Stimulated activated CD8-positive, alpha-beta memory T cell treated with anti-CD3 and anti-CD28 coated beads, Interleukin-4, amount 100 ng/mL, for 4 hours (primary cell): ENCODE results near the gene UGGT1.
A peak's percentile ranks its signal among the peaks of the same experiment; 100 is the strongest.

Experiments used
- DNase-seq, 2 donors: peaks; one replicate each; pipeline ENCODE4 v3.0.0-alpha.2; 2020; ENCODE audit warnings: low read depth in 2 of 2, low spot score in 1 of 2

Gene UGGT1, protein sequence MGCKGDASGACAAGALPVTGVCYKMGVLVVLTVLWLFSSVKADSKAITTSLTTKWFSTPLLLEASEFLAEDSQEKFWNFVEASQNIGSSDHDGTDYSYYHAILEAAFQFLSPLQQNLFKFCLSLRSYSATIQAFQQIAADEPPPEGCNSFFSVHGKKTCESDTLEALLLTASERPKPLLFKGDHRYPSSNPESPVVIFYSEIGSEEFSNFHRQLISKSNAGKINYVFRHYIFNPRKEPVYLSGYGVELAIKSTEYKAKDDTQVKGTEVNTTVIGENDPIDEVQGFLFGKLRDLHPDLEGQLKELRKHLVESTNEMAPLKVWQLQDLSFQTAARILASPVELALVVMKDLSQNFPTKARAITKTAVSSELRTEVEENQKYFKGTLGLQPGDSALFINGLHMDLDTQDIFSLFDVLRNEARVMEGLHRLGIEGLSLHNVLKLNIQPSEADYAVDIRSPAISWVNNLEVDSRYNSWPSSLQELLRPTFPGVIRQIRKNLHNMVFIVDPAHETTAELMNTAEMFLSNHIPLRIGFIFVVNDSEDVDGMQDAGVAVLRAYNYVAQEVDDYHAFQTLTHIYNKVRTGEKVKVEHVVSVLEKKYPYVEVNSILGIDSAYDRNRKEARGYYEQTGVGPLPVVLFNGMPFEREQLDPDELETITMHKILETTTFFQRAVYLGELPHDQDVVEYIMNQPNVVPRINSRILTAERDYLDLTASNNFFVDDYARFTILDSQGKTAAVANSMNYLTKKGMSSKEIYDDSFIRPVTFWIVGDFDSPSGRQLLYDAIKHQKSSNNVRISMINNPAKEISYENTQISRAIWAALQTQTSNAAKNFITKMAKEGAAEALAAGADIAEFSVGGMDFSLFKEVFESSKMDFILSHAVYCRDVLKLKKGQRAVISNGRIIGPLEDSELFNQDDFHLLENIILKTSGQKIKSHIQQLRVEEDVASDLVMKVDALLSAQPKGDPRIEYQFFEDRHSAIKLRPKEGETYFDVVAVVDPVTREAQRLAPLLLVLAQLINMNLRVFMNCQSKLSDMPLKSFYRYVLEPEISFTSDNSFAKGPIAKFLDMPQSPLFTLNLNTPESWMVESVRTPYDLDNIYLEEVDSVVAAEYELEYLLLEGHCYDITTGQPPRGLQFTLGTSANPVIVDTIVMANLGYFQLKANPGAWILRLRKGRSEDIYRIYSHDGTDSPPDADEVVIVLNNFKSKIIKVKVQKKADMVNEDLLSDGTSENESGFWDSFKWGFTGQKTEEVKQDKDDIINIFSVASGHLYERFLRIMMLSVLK (N-terminal part only)

DNA sequence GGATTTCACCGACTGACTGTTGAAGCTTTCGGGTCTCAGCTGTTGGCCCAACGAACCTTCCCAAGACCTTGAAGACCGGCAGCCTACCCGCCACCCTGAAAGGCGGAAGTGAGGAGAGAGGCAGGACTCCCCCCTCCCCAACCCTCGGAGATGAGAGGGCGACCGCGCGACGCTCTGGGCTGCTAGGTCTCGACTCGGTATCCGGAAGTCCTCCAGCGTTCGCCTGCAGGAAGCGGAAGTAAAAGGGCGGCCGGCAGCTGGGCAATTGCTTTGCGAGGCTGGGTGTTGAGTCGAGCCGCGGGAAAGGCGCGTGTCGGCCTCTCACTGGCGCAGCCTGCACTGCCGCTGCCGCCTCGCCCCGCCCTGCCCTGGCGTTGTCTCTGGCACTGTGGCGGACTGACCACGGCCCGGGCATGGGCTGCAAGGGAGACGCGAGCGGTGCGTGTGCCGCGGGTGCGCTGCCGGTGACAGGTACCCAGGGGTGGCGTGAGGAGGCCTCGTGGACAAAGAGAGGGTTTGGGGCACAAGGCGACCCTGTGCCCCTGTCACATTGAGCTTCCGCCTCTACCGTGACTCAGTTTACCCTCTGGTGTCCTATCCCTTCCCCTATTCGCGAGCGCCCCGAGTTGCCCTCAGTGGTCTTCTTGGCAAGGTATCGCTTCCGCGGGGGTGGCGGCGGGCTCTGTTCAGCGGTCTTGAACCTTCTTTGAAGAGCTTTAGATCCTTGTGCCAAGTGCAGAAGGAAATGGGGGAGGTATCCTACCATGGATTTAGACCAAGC, at the start of gene UGGT1:
UGGT1 (plus strand) TSS at position 256 of the 781 bp plus-strand sequence; CDS start at position 414, 158 bp downstream.
- peak; percentile 84 for DNase-seq

DNA sequence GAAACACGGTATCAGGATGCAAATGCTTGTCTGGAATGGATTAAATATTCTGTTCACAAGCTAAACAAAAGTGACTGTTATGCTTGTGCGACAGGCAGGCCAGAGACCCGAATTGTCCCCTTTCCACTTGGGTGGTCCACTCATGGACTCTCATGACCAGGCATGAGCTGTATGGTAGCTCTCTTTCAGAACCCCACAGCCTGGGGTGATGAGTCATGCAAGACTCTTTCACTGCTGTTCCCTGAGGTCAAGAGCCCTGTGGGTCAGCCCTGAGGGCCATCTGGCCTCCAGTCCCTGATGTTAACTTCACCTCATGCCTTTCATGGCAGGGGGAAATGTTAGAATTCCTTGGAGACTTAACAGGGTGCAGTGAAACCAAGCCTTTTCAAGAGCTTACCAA, 49.4 kb upstream of the UGGT1 start:
- no peak for DNase-seq

DNA sequence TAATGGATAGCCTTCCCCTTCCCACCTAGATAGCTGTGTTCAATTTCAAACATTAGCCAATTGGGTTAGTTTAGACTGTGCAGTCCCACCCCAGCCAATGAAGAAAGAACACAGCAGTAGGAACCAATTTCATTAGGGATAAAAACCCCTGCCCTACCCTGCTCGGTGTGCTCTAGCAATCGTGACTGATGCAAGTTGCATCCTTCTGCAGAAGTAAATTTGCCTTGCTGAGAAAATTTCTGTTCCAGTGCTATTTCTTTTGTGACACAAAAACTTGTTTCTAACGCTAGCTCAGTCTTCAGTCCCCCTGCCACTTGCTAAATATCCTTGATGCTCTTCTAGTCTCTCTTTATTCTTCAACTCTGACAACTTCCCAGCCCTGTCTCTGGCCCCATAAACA, 48.0 kb upstream of the UGGT1 start:
- DNase-seq, result no peak

DNA sequence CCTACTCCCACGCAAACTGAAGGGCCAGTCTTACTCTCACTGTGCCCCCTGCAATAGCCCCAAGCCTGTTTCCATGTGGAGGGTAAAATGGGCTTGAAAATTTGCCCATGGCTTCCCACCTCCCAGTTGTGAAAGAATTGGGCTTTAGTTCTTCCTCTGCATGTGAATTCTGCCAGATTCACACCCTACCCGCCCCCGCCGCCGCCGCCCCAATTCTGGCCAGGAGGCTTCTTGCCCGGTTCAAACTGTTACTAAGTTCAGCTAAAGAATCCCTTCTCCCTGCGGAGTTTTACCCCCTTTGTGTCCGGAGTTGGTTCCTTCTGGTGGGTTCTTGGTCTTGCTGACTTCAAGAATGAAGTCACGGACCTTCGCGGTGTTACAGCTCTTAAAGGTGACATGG, 37.7 kb upstream of the UGGT1 start:
- no peak for DNase-seq

DNA sequence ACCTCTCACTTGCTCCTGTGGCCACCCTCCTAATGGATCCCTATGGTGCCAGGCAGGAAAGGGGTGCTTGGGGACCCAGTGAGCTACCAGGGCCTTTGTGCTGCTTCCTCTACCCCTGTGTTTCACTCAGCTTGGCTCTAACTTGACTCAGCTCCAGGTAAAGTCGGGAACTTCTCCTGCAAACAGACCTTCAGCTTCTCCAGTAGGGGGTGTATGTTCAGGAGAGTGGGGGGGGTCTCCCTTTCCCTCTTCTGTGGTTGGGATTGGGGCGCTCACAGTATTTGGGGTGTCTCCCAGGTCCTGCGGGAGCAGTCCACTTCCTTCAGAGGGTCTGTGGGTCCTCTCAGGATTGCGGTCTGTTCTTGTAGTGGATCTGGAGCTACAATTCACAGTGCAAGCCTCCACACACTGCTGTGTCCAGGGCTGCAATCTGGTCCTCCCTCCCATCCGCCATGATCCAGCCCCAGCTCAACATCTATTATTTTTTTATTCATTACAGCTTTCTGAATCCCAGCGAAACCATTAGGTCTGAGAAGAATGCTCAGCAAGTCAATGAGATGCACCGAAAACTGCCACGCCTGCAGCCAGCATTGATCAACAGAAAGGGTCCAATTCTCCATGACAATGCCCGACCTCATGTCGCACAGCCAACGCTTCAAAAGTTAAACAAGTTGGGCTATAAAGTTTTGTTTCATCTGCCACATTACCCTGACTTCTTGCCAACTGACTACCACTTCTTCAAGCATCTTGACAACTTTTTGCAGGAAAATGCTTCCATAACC, 36.7 kb upstream of the UGGT1 start:
- DNase-seq, result no peak

DNA sequence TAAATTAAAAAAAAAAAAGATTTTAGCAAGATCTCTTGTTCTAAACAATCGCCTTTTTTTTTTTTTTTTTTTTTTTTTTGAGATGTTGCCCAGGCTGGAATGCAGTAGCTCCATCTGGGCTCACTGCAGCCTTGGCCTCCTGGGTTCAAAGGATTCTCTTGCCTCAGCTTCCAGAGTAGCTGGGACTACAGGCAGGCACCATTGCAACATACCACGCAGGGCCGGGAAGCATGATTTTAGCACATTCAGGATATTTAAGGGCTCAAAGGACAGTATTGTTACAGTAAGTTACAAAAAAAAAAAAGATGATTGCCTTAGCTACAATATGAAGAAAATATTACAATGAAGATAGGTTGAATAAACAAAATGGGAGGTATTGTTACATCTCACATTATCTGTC, 33.7 kb upstream of the UGGT1 start:
- no peak for DNase-seq

DNA sequence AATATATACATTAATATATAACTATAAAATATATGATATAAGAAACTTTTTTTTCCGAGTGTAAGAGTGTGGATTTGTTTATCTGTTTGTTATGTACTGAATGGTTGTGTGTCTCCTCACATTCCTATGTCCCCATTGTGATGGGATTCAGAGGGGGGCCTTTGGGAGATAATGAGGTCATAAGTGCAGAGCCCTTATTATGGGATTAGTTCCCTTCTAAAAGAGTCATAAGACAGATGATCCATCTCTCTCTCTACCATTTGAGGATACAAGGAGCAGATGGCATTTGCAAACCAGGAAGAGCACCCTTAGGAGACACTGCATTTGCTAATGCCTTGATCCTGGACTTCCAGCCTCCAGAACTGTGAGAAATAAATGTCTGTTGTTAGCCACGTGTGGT, 32.9 kb upstream of the UGGT1 start:
- DNase-seq, result no peak

DNA sequence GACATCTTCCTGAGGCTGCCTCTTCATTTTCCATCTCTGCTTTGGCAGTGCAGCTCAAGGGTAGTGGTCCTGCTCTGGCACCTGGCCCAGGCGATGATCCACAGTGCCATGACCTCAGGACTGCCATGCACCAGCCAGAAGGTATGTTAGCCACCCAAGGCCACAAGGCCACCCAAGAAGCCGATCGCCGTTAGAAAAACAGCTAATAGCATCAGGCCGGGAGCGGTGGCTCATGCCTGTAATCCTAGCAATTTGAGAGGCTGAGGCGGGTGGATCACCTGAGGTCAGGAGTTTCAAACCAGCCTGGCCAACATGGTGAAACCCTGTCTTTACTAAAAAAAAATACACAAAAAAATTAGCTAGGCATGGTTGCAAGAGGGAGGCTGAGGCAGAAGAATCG, 28.4 kb upstream of the UGGT1 start:
- no peak for DNase-seq

DNA sequence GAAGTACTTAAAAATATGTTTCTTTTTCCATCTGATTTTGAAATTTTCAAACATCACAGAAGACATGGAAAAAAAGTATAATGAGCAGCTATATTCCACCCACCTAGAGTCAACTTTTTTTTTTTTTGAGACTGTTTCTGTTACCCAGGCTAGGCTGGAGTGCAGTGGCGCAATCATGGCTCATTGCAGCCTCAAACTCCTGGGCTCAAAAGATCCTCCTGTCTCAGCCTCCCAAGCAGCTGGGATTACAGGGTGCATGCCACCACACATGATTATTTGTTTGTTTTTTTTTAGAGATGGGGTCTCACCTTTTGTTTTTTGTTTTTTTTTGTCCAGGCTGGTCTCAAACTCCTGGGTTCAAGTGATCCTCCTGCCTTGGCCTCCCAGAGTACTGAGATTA, 26.6 kb upstream of the UGGT1 start:
- DNase-seq, result no peak

DNA sequence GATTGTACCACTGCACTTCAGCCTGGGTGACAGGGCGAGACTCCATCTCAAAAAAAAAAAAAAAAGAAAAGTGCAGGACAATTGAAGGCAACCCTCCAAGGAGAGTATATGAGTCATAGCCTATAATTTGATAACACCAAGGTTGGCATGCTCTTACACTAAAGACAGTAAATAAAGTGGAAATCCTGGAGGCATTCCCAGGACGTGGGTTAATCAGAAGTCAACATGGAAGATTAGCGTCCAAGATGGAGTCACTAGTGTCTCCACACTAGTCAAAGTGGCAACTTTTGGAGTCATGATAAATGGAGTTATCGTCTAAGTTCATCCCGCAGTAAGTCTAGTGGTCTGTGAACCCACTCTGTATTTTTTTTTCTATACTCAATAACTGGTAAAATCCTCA, 21.2 kb upstream of the UGGT1 start:
- no peak for DNase-seq

DNA sequence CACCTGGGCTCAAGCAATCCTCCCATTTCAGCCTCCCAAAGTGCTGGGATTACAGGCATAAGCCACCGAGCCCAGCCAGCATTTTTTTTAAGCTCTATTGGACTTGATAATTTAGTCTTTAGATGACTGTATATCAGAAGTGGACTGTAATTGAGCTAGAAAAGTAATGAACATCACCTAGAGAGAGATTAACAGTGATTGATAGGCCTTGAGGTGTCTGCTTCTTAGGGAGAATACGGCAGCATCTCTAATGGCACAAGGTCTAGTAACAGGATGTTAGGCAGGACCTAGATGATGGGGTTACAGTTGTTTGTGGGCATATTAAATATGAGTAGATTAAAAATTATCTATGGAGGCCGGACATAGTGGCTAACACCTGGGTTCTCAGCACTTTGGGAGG, 17.7 kb upstream of the UGGT1 start:
- no peak for DNase-seq

DNA sequence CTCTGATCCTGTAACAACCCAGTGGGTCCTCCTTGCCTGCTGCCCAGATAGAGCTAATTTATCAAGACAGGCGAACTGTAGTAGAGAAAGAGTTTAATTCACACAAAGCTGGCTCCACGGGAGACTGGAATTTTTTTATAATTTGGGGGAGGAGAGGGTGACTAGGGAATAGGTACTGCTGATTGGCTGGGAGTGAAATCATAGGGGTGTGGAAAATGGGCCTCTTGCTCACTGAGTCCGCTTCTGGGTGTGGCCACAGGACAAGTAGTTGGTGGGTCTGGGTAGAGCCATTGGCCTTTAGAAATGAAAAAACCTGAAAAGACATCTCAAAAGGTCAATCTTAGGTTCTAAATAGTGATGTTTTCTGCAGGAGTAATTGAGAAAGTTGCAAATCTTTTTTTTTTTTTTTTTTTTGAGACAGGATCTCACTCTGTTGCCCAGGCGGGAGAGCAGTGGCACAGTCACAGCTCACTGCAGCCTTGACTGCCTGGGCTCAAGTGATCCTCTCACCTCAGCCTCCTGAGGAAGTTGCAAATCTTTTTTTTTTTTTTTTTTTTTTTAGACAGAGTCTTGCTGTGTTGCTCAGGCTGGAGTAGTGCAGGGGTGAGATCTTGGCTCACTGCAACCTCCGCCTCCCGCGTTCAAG, 14.4 kb upstream of the UGGT1 start:
- no peak for DNase-seq

DNA sequence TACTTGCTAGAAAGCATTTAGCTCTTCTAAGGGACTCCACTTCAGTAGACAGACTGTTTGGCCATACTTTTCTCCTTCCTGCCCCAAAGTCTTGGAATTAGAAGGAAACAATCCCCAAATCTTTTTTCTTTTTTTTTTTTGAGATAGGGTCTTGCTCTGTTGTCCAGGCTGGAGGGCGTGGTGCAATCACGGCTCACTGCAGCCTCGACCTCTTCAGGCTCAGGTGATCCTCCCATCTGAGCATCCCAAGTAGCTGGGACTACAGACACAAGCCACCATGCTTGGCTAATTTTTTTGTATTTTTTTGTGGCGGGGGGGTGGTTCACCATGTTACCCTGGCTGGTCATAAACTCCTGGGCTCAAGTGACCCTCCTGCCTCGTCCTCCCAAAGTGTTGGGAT, 6.2 kb upstream of the UGGT1 start:
- no peak for DNase-seq

DNA sequence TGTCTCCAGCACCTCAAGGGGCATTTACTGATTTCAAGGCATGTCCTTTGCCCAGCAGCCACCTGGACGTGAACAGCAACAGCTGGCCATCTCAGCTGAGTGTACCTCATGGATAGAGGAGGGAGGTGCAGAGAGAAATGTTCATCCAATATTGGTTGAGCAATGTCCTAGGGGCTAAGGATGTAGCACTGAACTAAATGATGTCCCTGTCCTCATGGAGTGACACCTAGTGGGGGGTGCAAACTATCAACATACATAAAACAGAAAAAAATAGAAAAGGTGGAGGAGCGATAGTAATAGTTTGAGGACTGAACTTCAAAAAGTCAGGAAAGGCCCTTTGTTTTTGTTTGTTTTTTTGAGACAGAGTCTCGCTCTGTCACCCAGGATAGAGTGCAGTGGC, 4.8 kb upstream of the UGGT1 start:
- DNase-seq, result no peak

DNA sequence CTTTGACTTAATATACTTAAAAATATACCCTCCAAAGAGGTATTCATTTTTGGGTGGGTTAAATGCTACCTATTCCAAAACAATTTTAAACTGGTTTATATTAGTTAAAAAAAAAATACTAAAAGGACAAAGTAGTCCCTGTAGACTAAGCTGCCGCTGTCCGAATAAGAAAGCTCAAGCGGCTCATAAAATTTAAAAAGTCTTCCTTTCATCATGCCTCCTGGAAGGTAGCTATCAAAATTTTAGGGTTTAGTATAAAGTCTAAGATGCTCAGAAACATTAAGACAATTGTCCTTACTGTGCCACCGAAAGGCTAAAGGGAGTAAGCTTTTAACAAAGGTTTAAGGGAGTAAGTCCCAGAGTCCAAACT, 440 bp upstream of the UGGT1 start:
- DNase-seq, result no peak

DNA sequence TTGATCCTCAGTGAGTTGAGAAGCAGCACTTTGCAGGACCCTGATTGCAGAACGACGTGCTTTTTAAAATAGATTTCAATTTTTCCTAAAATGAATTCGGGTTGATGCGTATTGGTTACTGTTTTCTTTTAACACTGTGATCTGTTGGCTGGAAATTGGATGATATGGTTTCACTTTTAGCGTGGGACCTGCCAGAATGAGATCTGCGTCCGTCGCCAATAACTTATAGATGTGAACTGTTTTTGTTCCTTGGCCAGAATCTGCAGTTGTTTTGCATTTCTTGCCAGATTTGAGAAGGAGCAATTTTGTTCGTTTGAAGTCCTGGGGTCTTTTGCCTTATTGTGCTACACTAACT, 703 bp downstream of the UGGT1 start:
- DNase-seq, result no peak

DNA sequence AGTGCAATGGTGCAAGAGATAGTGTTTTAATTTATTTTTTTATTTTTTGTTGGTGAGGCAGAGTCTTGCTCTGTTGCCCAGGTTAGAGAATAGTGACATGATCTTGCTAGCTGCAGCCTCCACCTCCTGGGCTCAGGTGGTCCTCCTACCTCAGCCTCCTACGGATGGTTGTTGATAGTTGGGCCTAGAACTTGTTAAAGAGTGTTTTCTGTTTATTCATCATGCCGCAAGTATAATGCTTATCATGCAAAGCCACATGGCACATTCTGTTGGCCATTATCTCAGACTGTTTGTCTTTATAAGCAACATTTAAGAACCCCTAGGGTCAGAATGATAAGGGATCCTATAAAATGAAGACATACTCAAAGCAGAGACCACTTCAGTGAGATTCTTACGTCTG, 1.7 kb downstream of the UGGT1 start:
- DNase-seq, result no peak

DNA sequence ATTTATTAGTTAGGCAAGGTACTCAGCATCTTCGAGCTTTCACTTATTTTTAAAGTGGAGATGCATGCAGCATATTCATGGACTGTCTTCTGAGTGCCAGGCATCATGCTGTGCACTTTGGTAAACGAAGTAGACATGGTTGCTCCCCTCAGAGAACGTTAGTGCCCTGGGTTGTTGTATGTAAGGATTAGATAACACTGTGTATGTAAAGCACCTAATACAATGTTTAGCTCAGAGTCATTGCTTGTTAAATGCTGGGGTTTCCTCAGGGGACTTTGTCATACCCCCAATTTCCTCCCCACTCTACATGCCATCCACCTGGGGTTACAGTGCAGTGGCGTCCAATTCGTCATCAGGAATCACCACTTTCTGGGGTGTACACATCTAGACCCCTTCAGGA, 2.8 kb downstream of the UGGT1 start:
- DNase-seq, result no peak

DNA sequence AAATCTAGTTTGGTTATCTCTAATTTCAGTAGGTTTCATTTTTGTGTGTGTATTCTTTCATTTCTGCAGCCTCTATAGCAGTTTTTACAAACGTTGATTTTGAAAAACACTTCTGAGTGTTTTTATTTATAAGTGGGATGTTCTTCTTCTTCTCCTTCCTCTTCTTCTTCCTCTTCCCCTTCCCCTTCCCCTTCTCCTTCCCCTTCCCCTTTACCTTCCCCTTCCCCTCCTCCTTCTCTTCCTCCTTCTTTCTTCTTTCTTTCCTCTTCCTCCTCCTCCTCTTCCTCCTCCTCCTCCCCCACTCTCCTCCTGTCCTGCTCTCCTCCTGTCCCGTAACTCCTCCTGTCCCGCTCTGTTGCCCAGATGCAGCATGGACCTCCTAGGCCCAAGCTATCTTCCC, 4.2 kb downstream of the UGGT1 start:
- no peak for DNase-seq

DNA sequence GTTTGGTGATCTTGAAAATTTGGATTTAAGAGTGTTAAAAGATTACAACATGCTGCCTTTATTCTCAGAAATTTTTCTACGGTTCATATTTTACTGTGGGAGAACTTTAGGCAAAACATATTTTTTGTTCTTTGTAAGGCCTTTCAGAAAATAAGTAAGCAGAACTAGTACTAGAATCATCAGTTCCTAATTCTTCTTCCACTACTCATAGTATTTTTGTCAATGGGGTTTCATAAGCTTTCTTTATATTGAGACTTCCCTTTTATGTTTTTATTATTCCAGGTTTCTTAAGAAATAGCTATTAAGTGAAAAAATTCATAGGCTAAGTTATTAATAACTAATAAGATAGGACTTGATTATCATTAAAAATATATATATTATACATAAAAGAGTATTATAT, 12.4 kb downstream of the UGGT1 start:
- DNase-seq, result no peak
